HG03442 (cell line): ENCODE data around the gene ANK2.

Source experiments
- ATAC-seq: cut with Tn5 transposase; IDR thresholded peaks from one replicate; pipeline ENCODE4 v1.9.1; 2021; ENCODE audit warnings: mild to moderate bottlenecking, moderate library complexity; ENCODE audit not compliant: unreplicated experiment

ANK2 gene

GRCh38 chr4:113049421-113050370, at the start of gene ANK2:
TSS of gene ANK2 (plus strand) at chr4:113049653. CDS start at chr4:113049729, 76 bp downstream.
- no peak for ATAC-seq

GRCh38 chr4:113003841-113004240, 45.6 kb upstream of the ANK2 start:
- ATAC-seq = no peak

GRCh38 chr4:113004655-113005054, 44.8 kb upstream of the ANK2 start:
- no peak for ATAC-seq

- ATAC-seq = no peak
Observed at GRCh38 chr4:113006632-113007031, 42.8 kb upstream of the ANK2 start.

- ATAC-seq = no peak
Observed at GRCh38 chr4:113007151-113007550, 42.3 kb upstream of the ANK2 start.

- ATAC-seq = no peak
Observed at GRCh38 chr4:113008135-113008534, 41.3 kb upstream of the ANK2 start.

- ATAC-seq = no peak
Observed at GRCh38 chr4:113008716-113009115, 40.7 kb upstream of the ANK2 start.

- ATAC-seq = no peak
Observed at GRCh38 chr4:113009461-113009860, 40.0 kb upstream of the ANK2 start.

- ATAC-seq = no peak
Observed at GRCh38 chr4:113012122-113012725, 37.2 kb upstream of the ANK2 start.

- ATAC-seq = no peak
Observed at GRCh38 chr4:113012786-113013185, 36.7 kb upstream of the ANK2 start.

GRCh38 chr4:113013751-113014150, 35.7 kb upstream of the ANK2 start:
- ATAC-seq = no peak

- ATAC-seq = no peak
Observed at GRCh38 chr4:113016377-113016776, 33.1 kb upstream of the ANK2 start.

GRCh38 chr4:113020966-113021365, 28.5 kb upstream of the ANK2 start:
- no peak for ATAC-seq

- ATAC-seq = no peak
Observed at GRCh38 chr4:113024388-113024787, 25.1 kb upstream of the ANK2 start.

- ATAC-seq = no peak
Observed at GRCh38 chr4:113025416-113025815, 24.0 kb upstream of the ANK2 start.

GRCh38 chr4:113026556-113026955, 22.9 kb upstream of the ANK2 start:
- no peak for ATAC-seq

- no peak for ATAC-seq
Observed at GRCh38 chr4:113028074-113028473, 21.4 kb upstream of the ANK2 start.

GRCh38 chr4:113031212-113031611, 18.2 kb upstream of the ANK2 start:
- ATAC-seq = no peak

- no peak for ATAC-seq
Observed at GRCh38 chr4:113040793-113041192, 8.7 kb upstream of the ANK2 start.

GRCh38 chr4:113042502-113042901, 7.0 kb upstream of the ANK2 start:
- ATAC-seq = no peak

GRCh38 chr4:113043591-113043990, 5.9 kb upstream of the ANK2 start:
- no peak for ATAC-seq

- ATAC-seq = no peak
Observed at GRCh38 chr4:113050371-113050755, 910 bp downstream of the ANK2 start.
